SU-DHL-6 (cell line): Measurements from ENCODE around the gene PARL.

ENCODE experiments used
- EZH2phosphoT487 ChIP-seq: fragments of 200-600 bp; sonication (generic), shearing (Covaris generic); conservative IDR thresholded peaks from 2 replicates; pipeline ENCODE4 v1.6.1; 2018; ENCODE audit warnings: mild to moderate bottlenecking, antibody characterized with exemption, low read length, moderate library complexity, mixed read lengths
- TF ChIP-seq, protein P1 (sequence below): fragments of 200-600 bp; sonication (generic); IDR thresholded peaks from one replicate; pipeline ENCODE4 v1.5.1; 2017; ENCODE audit warnings: antibody characterized with exemption, mild to moderate bottlenecking, low read length, moderate library complexity; ENCODE audit not compliant: insufficient read depth, poor library complexity, severe bottlenecking

DNA sequence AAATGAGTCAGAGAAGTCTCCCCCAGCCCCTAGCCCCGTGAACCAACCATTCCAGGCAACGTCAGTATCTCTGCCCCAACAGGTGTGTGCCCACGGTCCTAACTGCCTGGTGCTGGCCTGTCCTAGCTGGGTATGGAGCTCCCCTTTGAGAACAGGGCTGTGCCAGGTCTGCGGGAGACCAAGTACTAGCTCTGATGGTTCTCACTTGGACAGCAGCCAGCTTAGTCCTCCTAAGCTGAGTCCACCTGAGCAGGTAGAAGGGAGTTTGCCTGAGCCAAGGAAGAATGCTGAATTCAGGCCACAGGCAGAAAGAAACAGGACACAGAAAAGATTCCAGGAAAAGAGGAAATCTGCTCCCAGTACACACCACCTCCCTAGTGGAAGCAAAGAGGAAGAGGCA, 33.1 kb upstream of the PARL start:
- TF ChIP-seq, protein P1, sequence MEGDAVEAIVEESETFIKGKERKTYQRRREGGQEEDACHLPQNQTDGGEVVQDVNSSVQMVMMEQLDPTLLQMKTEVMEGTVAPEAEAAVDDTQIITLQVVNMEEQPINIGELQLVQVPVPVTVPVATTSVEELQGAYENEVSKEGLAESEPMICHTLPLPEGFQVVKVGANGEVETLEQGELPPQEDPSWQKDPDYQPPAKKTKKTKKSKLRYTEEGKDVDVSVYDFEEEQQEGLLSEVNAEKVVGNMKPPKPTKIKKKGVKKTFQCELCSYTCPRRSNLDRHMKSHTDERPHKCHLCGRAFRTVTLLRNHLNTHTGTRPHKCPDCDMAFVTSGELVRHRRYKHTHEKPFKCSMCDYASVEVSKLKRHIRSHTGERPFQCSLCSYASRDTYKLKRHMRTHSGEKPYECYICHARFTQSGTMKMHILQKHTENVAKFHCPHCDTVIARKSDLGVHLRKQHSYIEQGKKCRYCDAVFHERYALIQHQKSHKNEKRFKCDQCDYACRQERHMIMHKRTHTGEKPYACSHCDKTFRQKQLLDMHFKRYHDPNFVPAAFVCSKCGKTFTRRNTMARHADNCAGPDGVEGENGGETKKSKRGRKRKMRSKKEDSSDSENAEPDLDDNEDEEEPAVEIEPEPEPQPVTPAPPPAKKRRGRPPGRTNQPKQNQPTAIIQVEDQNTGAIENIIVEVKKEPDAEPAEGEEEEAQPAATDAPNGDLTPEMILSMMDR: no peak
- TF ChIP-seq EZH2phosphoT487: no peak
